OCI-LY3 (cell line): Measurements from ENCODE around the gene RAB26.

Experiments used
- CTCF ChIP-seq: fragments of 200-600, 300-600 bp; sonication (generic); IDR thresholded peaks from 2 replicates; pipeline ENCODE4 v1.5.1; 2014; ENCODE audit warnings: antibody characterized with exemption, low read length, low read depth
- EZH2phosphoT487 ChIP-seq: fragments of 200-600 bp; shearing (Covaris generic); IDR thresholded peaks from 2 replicates; pipeline ENCODE4 v1.6.1; 2018; ENCODE audit warnings: antibody characterized with exemption, mixed run types, low read depth

GRCh38 chr16:2155091-2155950 lies 6.9 kb downstream of the RAB26 start, which contains the start of gene TRAF7:
- no peak for TF ChIP-seq CTCF
- no peak for TF ChIP-seq EZH2phosphoT487
